HEK293T (cell line): ENCODE measurements around the gene CCR6.

Experiments used
- CTCF ChIA-PET: fragments of 350-600 bp; formaldehyde crosslinking; extraction: SDS; loops from one replicate; lab custom pipeline; 2021; ENCODE audit warnings: antibody characterized with exemption, inconsistent platforms; lab: Yijun Ruan, JAX
- POLR2A ChIA-PET: fragments of 350-600 bp; formaldehyde crosslinking; extraction: SDS; loops from one replicate; lab custom pipeline; 2020; ENCODE audit warnings: antibody characterized with exemption, inconsistent platforms; lab: Yijun Ruan, JAX
- DNase-seq: peaks from one replicate; pipeline ENCODE4 v3.0.0; 2012; ENCODE audit warnings: mixed read lengths; ENCODE audit errors: extremely low spot score
- ARNT ChIP-seq: fragments of 450-650 bp; IDR thresholded peaks from 2 replicates; pipeline ENCODE4 v1.6.1; 2017; ENCODE audit warnings: mild to moderate bottlenecking
- BHLHE40 ChIP-seq: fragments of 450-650 bp; IDR thresholded peaks from 2 replicates; pipeline ENCODE4 v1.6.1; 2016; ENCODE audit warnings: mild to moderate bottlenecking, moderate library complexity, borderline replicate concordance
- CTBP1 ChIP-seq: fragments of 450-650 bp; IDR thresholded peaks from 2 replicates; pipeline ENCODE4 v1.6.1; 2016; ENCODE audit warnings: borderline replicate concordance
- ELF4 ChIP-seq: fragments of 450-650 bp; IDR thresholded peaks from 2 replicates; pipeline ENCODE4 v1.6.1; 2017; ENCODE audit warnings: antibody characterized with exemption
- FOXA1 ChIP-seq: fragments of 450-650 bp; IDR thresholded peaks from 2 replicates; pipeline ENCODE4 v1.6.1; 2016; ENCODE audit warnings: mild to moderate bottlenecking
- FOXK2 ChIP-seq: fragments of 450-650 bp; IDR thresholded peaks from 2 replicates; pipeline ENCODE4 v1.6.1; 2016; ENCODE audit warnings: mild to moderate bottlenecking
- FOXM1 ChIP-seq: fragments of 450-650 bp; IDR thresholded peaks from 2 replicates; pipeline ENCODE4 v1.6.1; 2017; ENCODE audit warnings: mild to moderate bottlenecking, borderline replicate concordance
- HDGF ChIP-seq: fragments of 450-650 bp; IDR thresholded peaks from 2 replicates; pipeline ENCODE4 v1.6.1; 2017; ENCODE audit warnings: antibody characterized with exemption, borderline replicate concordance
- L3MBTL2 ChIP-seq: fragments of 450-650 bp; conservative IDR thresholded peaks from 2 replicates; pipeline ENCODE4 v1.6.1; 2016; ENCODE audit warnings: mild to moderate bottlenecking
- LEF1 ChIP-seq: fragments of 450-650 bp; IDR thresholded peaks from 2 replicates; pipeline ENCODE4 v1.6.1; 2017; ENCODE audit warnings: mild to moderate bottlenecking, borderline replicate concordance
- NFRKB ChIP-seq: fragments of 450-650 bp; IDR thresholded peaks from 2 replicates; pipeline ENCODE4 v1.6.1; 2016; ENCODE audit warnings: mild to moderate bottlenecking, moderate library complexity
- PKNOX1 ChIP-seq: fragments of 450-650 bp; IDR thresholded peaks from 2 replicates; pipeline ENCODE4 v1.6.1; 2016
- SP1 ChIP-seq: fragments of 450-650 bp; IDR thresholded peaks from 2 replicates; pipeline ENCODE4 v1.6.1; 2017
- SUZ12 ChIP-seq: fragments of 450-650 bp; IDR thresholded peaks from 2 replicates; pipeline ENCODE4 v1.6.1; 2016; ENCODE audit warnings: mild to moderate bottlenecking
- TARDBP ChIP-seq: fragments of 450-650 bp; IDR thresholded peaks from 2 replicates; pipeline ENCODE4 v1.6.1; 2016
- ZNF384 ChIP-seq: fragments of 450-650 bp; IDR thresholded peaks from 2 replicates; pipeline ENCODE4 v1.6.1; 2016

Gene CCR6

GRCh38 chr6:167124753-167125152 is 1.9 kb downstream of the CCR6 start:
- ChIA-PET CTCF (interaction anchor here (2.5 kb wide), 1 partner anchor 17 kb away, joined by 7 read pairs; no protein-coding TSS in a partner anchor), POLR2A (no interaction called here)
- DNase-seq: no peak
- TF ChIP-seq SP1 (no peak), NFRKB (no peak)

- POLR2A ChIA-PET: no interaction called here
- CTCF ChIA-PET: interaction anchor here (2.5 kb wide), 1 partner anchor 16 kb away, joined by 7 read pairs; no protein-coding TSS in a partner anchor
- TF ChIP-seq FOXA1 (no peak), L3MBTL2 (no peak), LEF1 (no peak), TARDBP (no peak), FOXK2 (no peak), CTBP1 (no peak), NFRKB (no peak), SP1 (no peak), FOXM1 (no peak), BHLHE40 (no peak), ZNF384 (no peak), SUZ12 (no peak)
- no peak for DNase-seq
Observed at GRCh38 chr6:167125410-167125809, 2.5 kb downstream of the CCR6 start.

GRCh38 chr6:167125855-167126349 is 3.0 kb downstream of the CCR6 start:
- no peak for DNase-seq
- TF ChIP-seq HDGF: no peak
- ChIA-PET CTCF (no interaction called here), POLR2A (no interaction called here)

GRCh38 chr6:167127785-167128531 is 5.1 kb downstream of the CCR6 start:
- TF ChIP-seq ZNF384 (no peak), PKNOX1 (no peak), SP1 (no peak), FOXA1 (no peak), FOXK2 (no peak), CTBP1 (no peak), ELF4 (no peak), LEF1 (no peak), FOXM1 (no peak), ARNT (no peak), L3MBTL2 (no peak), BHLHE40 (no peak), NFRKB (no peak), HDGF (no peak), TARDBP (no peak), SUZ12 (no peak)
- CTCF ChIA-PET: no interaction called here
- no peak for DNase-seq
- POLR2A ChIA-PET: no interaction called here

GRCh38 chr6:167129159-167129558 is 6.3 kb downstream of the CCR6 start:
- TF ChIP-seq SP1 (no peak), TARDBP (no peak)
- ChIA-PET POLR2A (no interaction called here), CTCF (interaction anchor here (1.6 kb wide), 1 partner anchor 12 kb away, joined by 5 read pairs; no protein-coding TSS in a partner anchor)
- DNase-seq: no peak

GRCh38 chr6:167129562-167129961 is 6.7 kb downstream of the CCR6 start:
- DNase-seq: no peak
- TF ChIP-seq SP1 (no peak), FOXM1 (no peak), FOXK2 (no peak), TARDBP (no peak)
- ChIA-PET CTCF (interaction anchor here (1.6 kb wide), 1 partner anchor 12 kb away, joined by 5 read pairs; no protein-coding TSS in a partner anchor), POLR2A (no interaction called here)

GRCh38 chr6:167130008-167130677 is 7.2 kb downstream of the CCR6 start:
- ChIA-PET CTCF (interaction anchor here (1.6 kb wide), 1 partner anchor 11 kb away, joined by 5 read pairs; no protein-coding TSS in a partner anchor), POLR2A (no interaction called here)
- DNase-seq: no peak
- TF ChIP-seq ARNT (no peak), SP1 (no peak)
